ENCODE data around the gene DOP1B.

- TF ChIP-seq CTCF (conservative IDR thresholded peaks at IDR 0.05 in 1 of 2, IDR thresholded peaks at IDR 0.05 in 1 of 2; ENCODE audit: extremely low read depth in 1 of 2, insufficient read depth in 1 of 2, low read depth in 1 of 2, low read length in 2 of 2) (no peak), EZH2 (IDR thresholded peaks at IDR 0.05; ENCODE audit: borderline replicate concordance, low read length) (no peak)
These were observed 8.7 kb downstream of the DOP1B start for GRCh38 chr21:36165356-36165755.

All from mammary epithelial cell (primary cell).